Astrocyte (in vitro differentiated cells and primary cell): ENCODE measurements around the gene SPRING1.

Experiments
- EZH2 ChIP-seq: IDR thresholded peaks from 2 replicates; pipeline ENCODE4 v1.6.1; 2012; ENCODE audit warnings: mild to moderate bottlenecking, low read length, inconsistent platforms; ENCODE audit not compliant: insufficient read depth
- TF ChIP-seq, protein P1 (sequence below): IDR thresholded peaks from 2 replicates; pipeline ENCODE4 v1.5.1; 2011; ENCODE audit warnings: low read depth, mild to moderate bottlenecking, inconsistent platforms, low read length, moderate library complexity; ENCODE audit not compliant: insufficient read depth

DNA sequence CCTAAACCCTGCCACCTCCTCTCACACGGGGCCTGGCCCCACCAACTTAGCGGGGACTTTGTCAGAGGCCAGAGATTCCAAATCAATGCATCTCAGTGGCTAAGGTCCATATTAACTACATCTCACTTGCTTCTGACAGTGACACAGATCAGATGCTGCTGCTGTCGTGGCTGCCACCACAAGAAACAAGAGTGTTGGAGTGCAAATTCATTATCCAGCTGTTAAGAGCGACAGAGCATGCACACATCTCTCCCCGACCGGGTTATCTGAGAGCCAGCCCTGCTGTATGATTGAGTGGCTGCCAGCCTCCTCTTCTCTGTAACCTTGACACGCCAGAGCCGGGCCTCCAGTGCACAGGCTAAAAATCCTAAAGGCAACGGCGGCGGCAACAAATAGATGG, 40.2 kb downstream of the SPRING1 start:
- TF ChIP-seq, protein P1, sequence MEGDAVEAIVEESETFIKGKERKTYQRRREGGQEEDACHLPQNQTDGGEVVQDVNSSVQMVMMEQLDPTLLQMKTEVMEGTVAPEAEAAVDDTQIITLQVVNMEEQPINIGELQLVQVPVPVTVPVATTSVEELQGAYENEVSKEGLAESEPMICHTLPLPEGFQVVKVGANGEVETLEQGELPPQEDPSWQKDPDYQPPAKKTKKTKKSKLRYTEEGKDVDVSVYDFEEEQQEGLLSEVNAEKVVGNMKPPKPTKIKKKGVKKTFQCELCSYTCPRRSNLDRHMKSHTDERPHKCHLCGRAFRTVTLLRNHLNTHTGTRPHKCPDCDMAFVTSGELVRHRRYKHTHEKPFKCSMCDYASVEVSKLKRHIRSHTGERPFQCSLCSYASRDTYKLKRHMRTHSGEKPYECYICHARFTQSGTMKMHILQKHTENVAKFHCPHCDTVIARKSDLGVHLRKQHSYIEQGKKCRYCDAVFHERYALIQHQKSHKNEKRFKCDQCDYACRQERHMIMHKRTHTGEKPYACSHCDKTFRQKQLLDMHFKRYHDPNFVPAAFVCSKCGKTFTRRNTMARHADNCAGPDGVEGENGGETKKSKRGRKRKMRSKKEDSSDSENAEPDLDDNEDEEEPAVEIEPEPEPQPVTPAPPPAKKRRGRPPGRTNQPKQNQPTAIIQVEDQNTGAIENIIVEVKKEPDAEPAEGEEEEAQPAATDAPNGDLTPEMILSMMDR, result no peak
- no peak for TF ChIP-seq EZH2
